ENCODE measurements around the gene TM4SF4. TPM values are rescaled to one million over a fixed set of nuclear protein-coding genes. Genes with fewer than 3 reads are reported as not detected.

Gene TM4SF4
- total RNA-seq, 2 experiments from 2014 or later, result not detected

GRCh38 chr3:149514471-149514870, 40.0 kb downstream of the TM4SF4 start:
- H3K27ac Mint-ChIP-seq, result no peak overlapping the region
- H3K4me3 Mint-ChIP-seq, result no peak overlapping the region
- H3K36me3 Mint-ChIP-seq (ENCODE audit: low read depth), result no peaks in the 10 kb centered on the region
- no peaks in the 10 kb centered on the region for H3K9me3 Mint-ChIP-seq
- CTCF ChIA-PET, result no interaction called here
- no peaks in the 10 kb centered on the region for H3K4me1 Mint-ChIP-seq
- POLR2A ChIA-PET, result no interaction called here
- H3K27me3 Mint-ChIP-seq, result peaks cover 10% of the 10 kb centered on the region
- DNase-seq, result no peak

GRCh38 chr3:149515249-149515648, 40.8 kb downstream of the TM4SF4 start:
- no peaks in the 10 kb centered on the region for H3K4me1 Mint-ChIP-seq
- no peak overlapping the region for H3K27ac Mint-ChIP-seq
- ChIA-PET POLR2A (no interaction called here), CTCF (no interaction called here)
- no peaks in the 10 kb centered on the region for H3K9me3 Mint-ChIP-seq
- H3K27me3 Mint-ChIP-seq, result peaks cover 10% of the 10 kb centered on the region
- H3K36me3 Mint-ChIP-seq (ENCODE audit: low read depth), result no peaks in the 10 kb centered on the region
- no peak overlapping the region for H3K4me3 Mint-ChIP-seq
- no peak for DNase-seq

GRCh38 chr3:149516920-149517319, 42.4 kb downstream of the TM4SF4 start:
- no peaks in the 10 kb centered on the region for H3K36me3 Mint-ChIP-seq (ENCODE audit: low read depth)
- no peaks in the 10 kb centered on the region for H3K9me3 Mint-ChIP-seq
- CTCF ChIA-PET, result no interaction called here
- H3K27me3 Mint-ChIP-seq, result peaks cover 10% of the 10 kb centered on the region
- DNase-seq, result no peak
- H3K4me1 Mint-ChIP-seq, result no peaks in the 10 kb centered on the region
- no peak overlapping the region for H3K4me3 Mint-ChIP-seq
- POLR2A ChIA-PET, result no interaction called here
- H3K27ac Mint-ChIP-seq, result no peak overlapping the region

GRCh38 chr3:149519912-149520311, 45.4 kb downstream of the TM4SF4 start:
- Mint-ChIP-seq H3K27me3 (peaks cover 10% of the 10 kb centered on the region), H3K36me3 (ENCODE audit: low read depth) (no peaks in the 10 kb centered on the region), H3K27ac (no peak overlapping the region), H3K4me3 (no peak overlapping the region), H3K4me1 (no peaks in the 10 kb centered on the region), H3K9me3 (no peaks in the 10 kb centered on the region)
- POLR2A ChIA-PET, result no interaction called here
- CTCF ChIA-PET, result interaction anchor here (0.6 kb wide), 1 partner anchor 252 kb away, joined by 3 read pairs; no protein-coding TSS in a partner anchor
- DNase-seq, result no peak

GRCh38 chr3:149523512-149524299, 49.2 kb downstream of the TM4SF4 start:
- Mint-ChIP-seq H3K9me3 (no peaks in the 10 kb centered on the region), H3K4me3 (no peak overlapping the region), H3K27me3 (peaks cover 6% of the 10 kb centered on the region), H3K4me1 (no peaks in the 10 kb centered on the region), H3K27ac (no peak overlapping the region), H3K36me3 (ENCODE audit: low read depth) (no peaks in the 10 kb centered on the region)
- ChIA-PET CTCF (interaction anchor here (0.9 kb wide), 1 partner anchor 30 kb away, joined by 4 read pairs; no protein-coding TSS in a partner anchor), POLR2A (no interaction called here)
- DNase-seq, result no peak

- Mint-ChIP-seq H3K27ac (no peak overlapping the region), H3K27me3 (peaks cover 4% of the 10 kb centered on the region), H3K9me3 (no peaks in the 10 kb centered on the region), H3K36me3 (ENCODE audit: low read depth) (no peaks in the 10 kb centered on the region), H3K4me3 (no peak overlapping the region), H3K4me1 (peaks cover 4% of the 10 kb centered on the region)
- POLR2A ChIA-PET, result no interaction called here
- no peak for DNase-seq
- CTCF ChIA-PET, result interaction anchor here (0.6 to 1.0 kb wide), 3 partner anchors 70 to 280 kb away, joined by 3 read pairs; no protein-coding TSS in a partner anchor
Observed at GRCh38 chr3:149527531-149528339, 53.2 kb downstream of the TM4SF4 start.

- no peak overlapping the region for H3K4me3 Mint-ChIP-seq
Observed at GRCh38 chr3:149528340-149528650, 53.8 kb downstream of the TM4SF4 start.

GRCh38 chr3:149529099-149529498, 54.6 kb downstream of the TM4SF4 start:
- ChIA-PET CTCF (no interaction called here), POLR2A (no interaction called here)
- DNase-seq, result no peak
- Mint-ChIP-seq H3K27me3 (peaks cover 3% of the 10 kb centered on the region), H3K36me3 (ENCODE audit: low read depth) (no peaks in the 10 kb centered on the region), H3K9me3 (no peaks in the 10 kb centered on the region), H3K4me1 (peaks cover 8% of the 10 kb centered on the region), H3K27ac (no peak overlapping the region), H3K4me3 (no peak overlapping the region)

More at GRCh38 chr3:149528340-149528650, 53.8 kb downstream of the TM4SF4 start:
- Mint-ChIP-seq H3K27me3 (peaks cover 7% of the 10 kb centered on the region), H3K4me1 (peaks cover 8% of the 10 kb centered on the region), H3K27ac (no peak overlapping the region), H3K9me3 (no peaks in the 10 kb centered on the region), H3K36me3 (ENCODE audit: low read depth) (no peaks in the 10 kb centered on the region)
- ChIA-PET CTCF (no interaction called here), POLR2A (no interaction called here)
- no peak for DNase-seq

GRCh38 chr3:149532489-149533180, 58.1 kb downstream of the TM4SF4 start:
- DNase-seq, result no peak

GRCh38 chr3:149534082-149534481, 59.6 kb downstream of the TM4SF4 start:
- ChIA-PET CTCF (interaction anchor here (1.1 kb wide), 1 partner anchor 35 kb away, joined by 3 read pairs; no protein-coding TSS in a partner anchor), POLR2A (no interaction called here)
- Mint-ChIP-seq H3K27me3 (peaks cover 5% of the 10 kb centered on the region), H3K27ac (no peak overlapping the region), H3K4me1 (peaks cover 8% of the 10 kb centered on the region), H3K4me3 (no peak overlapping the region), H3K9me3 (no peaks in the 10 kb centered on the region), H3K36me3 (ENCODE audit: low read depth) (no peaks in the 10 kb centered on the region)
- DNase-seq, result no peak

More at GRCh38 chr3:149532489-149533180, 58.1 kb downstream of the TM4SF4 start:
- Mint-ChIP-seq H3K27me3 (peaks cover 5% of the 10 kb centered on the region), H3K4me1 (peaks cover 8% of the 10 kb centered on the region), H3K4me3 (no peak overlapping the region), H3K36me3 (ENCODE audit: low read depth) (no peaks in the 10 kb centered on the region), H3K9me3 (no peaks in the 10 kb centered on the region), H3K27ac (no peak overlapping the region)
- ChIA-PET POLR2A (no interaction called here), CTCF (interaction anchor here (1.1 kb wide), 1 partner anchor 36 kb away, joined by 3 read pairs; no protein-coding TSS in a partner anchor)

- CTCF ChIA-PET, result no interaction called here
- H3K4me1 Mint-ChIP-seq, result peaks cover 8% of the 10 kb centered on the region
- no peaks in the 10 kb centered on the region for H3K36me3 Mint-ChIP-seq (ENCODE audit: low read depth)
- no peak overlapping the region for H3K4me3 Mint-ChIP-seq
- no peak overlapping the region for H3K27ac Mint-ChIP-seq
- peaks cover 5% of the 10 kb centered on the region for H3K27me3 Mint-ChIP-seq
- no peaks in the 10 kb centered on the region for H3K9me3 Mint-ChIP-seq
- POLR2A ChIA-PET, result no interaction called here
- DNase-seq, result no peak
Observed at GRCh38 chr3:149534671-149535332, 60.3 kb downstream of the TM4SF4 start.

GRCh38 chr3:149535333-149535685, 60.8 kb downstream of the TM4SF4 start:
- Mint-ChIP-seq H3K27me3 (peaks cover 5% of the 10 kb centered on the region), H3K9me3 (no peaks in the 10 kb centered on the region), H3K36me3 (ENCODE audit: low read depth) (no peaks in the 10 kb centered on the region), H3K4me1 (peaks cover 8% of the 10 kb centered on the region), H3K27ac (no peak overlapping the region), H3K4me3 (no peak overlapping the region)
- CTCF ChIA-PET, result no interaction called here
- POLR2A ChIA-PET, result no interaction called here
- DNase-seq, result no peak

GRCh38 chr3:149536429-149536828, 61.9 kb downstream of the TM4SF4 start:
- Mint-ChIP-seq H3K27ac (no peak overlapping the region), H3K4me3 (no peak overlapping the region), H3K9me3 (no peaks in the 10 kb centered on the region), H3K27me3 (peaks cover 7% of the 10 kb centered on the region), H3K36me3 (ENCODE audit: low read depth) (no peaks in the 10 kb centered on the region), H3K4me1 (peaks cover 8% of the 10 kb centered on the region)
- DNase-seq, result no peak
- ChIA-PET CTCF (no interaction called here), POLR2A (no interaction called here)
